Measurements from ENCODE around the gene MPHOSPH9. TPM values are rescaled to one million over a fixed set of nuclear protein-coding genes. Genes with fewer than 3 reads are reported as not detected.

MPHOSPH9 gene
- total and polyA plus RNA-seq, 8 donors, result 3.3 to 13.4 (median 6.8) TPM

DNA sequence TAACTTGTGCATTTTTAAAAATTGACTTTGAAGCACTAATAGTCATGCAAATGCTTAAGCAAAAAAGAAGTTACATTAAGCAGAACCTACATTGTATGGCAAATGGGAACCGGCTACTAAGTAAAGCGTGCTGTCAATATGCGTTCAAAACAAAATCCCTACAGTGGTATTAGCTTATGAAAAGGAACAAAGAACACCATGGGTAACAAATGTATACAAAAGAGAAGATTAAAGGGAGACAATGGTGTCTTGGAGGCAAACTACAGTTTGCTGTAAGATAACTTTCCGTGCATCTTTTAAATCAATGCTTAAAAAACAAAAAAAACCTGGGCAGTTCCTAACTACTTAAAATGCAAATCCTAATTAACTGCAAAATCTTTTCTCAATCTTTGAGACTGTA lies 28.3 kb upstream of the MPHOSPH9 start:
- no peak for FAIRE-seq
- peaks cover 0 to 25% (median 0%) of the 10 kb centered on the region in 3 donors for H3K36me3 ChIP-seq
- intact Hi-C loops (cut with DNase I), result no loop called here

DNA sequence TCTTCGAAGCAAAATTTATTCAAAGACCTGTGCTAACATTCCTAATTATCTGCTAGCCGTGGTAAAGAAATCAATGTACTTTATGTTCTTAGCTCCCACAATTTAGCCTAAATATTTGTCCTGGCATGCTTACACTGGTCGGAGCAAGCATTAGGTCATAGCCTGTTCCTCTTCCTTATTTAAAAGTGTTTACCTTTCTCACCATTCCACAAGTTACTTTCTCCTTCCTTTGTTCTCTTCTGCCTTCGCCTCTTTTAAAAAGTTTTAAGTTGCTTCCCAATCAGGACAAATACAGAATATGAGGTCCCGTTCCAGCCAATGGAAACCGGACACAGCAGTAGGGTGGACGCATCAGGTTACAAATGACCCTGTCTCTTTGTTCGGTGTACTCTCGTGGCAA lies 27.1 kb upstream of the MPHOSPH9 start:
- no peak for FAIRE-seq
- H3K4me3 ChIP-seq, result no peak overlapping the region
- intact Hi-C loops (cut with DNase I), result no loop called here
- no peak for ATAC-seq
- no peak for DNase-seq
- H3K4me1 ChIP-seq, result peaks cover 0 to 4% (median 0%) of the 10 kb centered on the region in 3 donors
- no peaks in the 10 kb centered on the region for H3K9me3 ChIP-seq
- no peaks in the 10 kb centered on the region for H3K27me3 ChIP-seq
- no peak overlapping the region for H3K27ac ChIP-seq
- TF ChIP-seq, protein P1, sequence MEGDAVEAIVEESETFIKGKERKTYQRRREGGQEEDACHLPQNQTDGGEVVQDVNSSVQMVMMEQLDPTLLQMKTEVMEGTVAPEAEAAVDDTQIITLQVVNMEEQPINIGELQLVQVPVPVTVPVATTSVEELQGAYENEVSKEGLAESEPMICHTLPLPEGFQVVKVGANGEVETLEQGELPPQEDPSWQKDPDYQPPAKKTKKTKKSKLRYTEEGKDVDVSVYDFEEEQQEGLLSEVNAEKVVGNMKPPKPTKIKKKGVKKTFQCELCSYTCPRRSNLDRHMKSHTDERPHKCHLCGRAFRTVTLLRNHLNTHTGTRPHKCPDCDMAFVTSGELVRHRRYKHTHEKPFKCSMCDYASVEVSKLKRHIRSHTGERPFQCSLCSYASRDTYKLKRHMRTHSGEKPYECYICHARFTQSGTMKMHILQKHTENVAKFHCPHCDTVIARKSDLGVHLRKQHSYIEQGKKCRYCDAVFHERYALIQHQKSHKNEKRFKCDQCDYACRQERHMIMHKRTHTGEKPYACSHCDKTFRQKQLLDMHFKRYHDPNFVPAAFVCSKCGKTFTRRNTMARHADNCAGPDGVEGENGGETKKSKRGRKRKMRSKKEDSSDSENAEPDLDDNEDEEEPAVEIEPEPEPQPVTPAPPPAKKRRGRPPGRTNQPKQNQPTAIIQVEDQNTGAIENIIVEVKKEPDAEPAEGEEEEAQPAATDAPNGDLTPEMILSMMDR (IDR thresholded peaks at IDR 0.05), result no peak
- WGBS, 2 donors, result 65 to 72% methylated on average over 9 of the region's 9 CpGs
- peaks cover 0 to 30% (median 1%) of the 10 kb centered on the region in 3 donors for H3K36me3 ChIP-seq

More for the DNA sequence above, 28.3 kb upstream of the MPHOSPH9 start:
- Histone ChIP-seq H3K4me3 (no peak overlapping the region), H3K27ac (no peak overlapping the region), H3K9me3 (no peaks in the 10 kb centered on the region), H3K27me3 (no peaks in the 10 kb centered on the region), H3K4me1 (peaks cover 0 to 4% (median 0%) of the 10 kb centered on the region in 3 donors)
- ATAC-seq (no peak), DNase-seq (no peak)
- 88 to 89% methylated on average over 4 of the region's 4 CpGs for WGBS, 2 donors
- TF ChIP-seq, protein P1 (IDR thresholded peaks at IDR 0.05), result no peak

DNA sequence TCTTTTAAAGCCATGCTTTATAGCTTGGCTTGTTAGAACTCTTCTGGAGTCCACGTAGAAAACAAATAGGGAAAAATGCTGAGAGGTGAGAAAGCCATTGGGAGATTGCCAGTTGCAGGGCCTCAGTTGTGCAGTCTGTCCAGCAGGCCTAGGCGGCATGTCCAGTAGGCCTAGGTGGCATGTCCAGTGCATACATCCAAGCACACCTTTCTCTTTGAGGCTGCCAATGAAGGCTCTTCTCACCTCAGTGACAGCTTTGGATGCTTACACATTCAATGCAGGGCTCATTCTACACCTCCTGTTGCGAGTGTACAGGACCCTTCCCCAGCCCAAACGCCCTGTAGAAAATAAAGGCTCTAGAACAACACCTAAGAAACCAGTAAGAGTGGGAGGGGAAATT lies 25.7 kb upstream of the MPHOSPH9 start:
- Histone ChIP-seq H3K36me3 (peaks cover 0 to 40% (median 11%) of the 10 kb centered on the region in 3 donors), H3K4me3 (no peak overlapping the region), H3K27me3 (no peaks in the 10 kb centered on the region), H3K9me3 (no peaks in the 10 kb centered on the region), H3K4me1 (peaks cover 0 to 4% (median 0%) of the 10 kb centered on the region in 3 donors), H3K27ac (no peak overlapping the region)
- intact Hi-C loops (cut with DNase I), result no loop called here
- TF ChIP-seq, protein P1 (IDR thresholded peaks at IDR 0.05), result no peak
- DNase-seq (no peak), ATAC-seq (no peak), FAIRE-seq (no peak)
- 67% methylated on average over 4 of the region's 4 CpGs for WGBS, 2 donors

DNA sequence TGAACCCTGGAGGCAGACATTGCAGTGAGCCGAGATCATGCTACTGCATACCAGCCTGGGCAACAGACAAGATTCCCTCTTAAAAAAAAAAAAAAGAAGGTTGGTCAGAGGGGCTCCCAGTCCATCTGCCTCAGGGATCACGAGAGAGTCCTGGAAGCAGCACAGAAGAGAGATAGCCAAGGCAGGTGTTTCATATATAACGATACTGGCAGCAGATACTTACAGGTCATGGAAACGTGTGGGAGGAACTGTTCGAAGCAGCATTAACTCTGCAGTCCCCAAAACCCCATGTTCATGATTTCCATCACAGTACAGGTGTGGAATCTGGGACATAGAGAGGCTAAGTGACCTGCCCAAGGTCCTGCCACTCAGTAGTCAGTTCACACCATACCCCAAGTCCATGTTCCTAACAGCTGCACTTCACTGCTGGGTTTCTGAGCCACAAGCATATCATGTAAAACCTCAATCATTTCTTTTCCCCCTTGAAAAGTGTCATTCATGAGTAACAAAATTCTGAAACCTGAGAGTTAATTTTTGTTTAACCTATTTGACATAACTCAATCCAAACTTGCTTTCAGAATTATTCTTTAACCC lies 22.0 kb upstream of the MPHOSPH9 start:
- Histone ChIP-seq H3K4me1 (peaks cover 0 to 16% (median 4%) of the 10 kb centered on the region in 3 donors), H3K4me3 (no peak overlapping the region), H3K36me3 (peaks cover 0 to 29% (median 12%) of the 10 kb centered on the region in 3 donors), H3K9me3 (no peaks in the 10 kb centered on the region), H3K27me3 (no peaks in the 10 kb centered on the region), H3K27ac (no peak overlapping the region)
- TF ChIP-seq, protein P1 (IDR thresholded peaks at IDR 0.05), result no peak
- DNase-seq (no peak), FAIRE-seq (no peak), ATAC-seq (no peak)
- 72 to 79% methylated on average over 5 of the region's 5 CpGs for WGBS, 2 donors
- intact Hi-C loops (cut with DNase I), result no loop called here

Data from pancreas (tissue), 10 donors.